Panc1 (cell line): Measurements from ENCODE around the gene PGM2. TPM values are rescaled to one million over a fixed set of nuclear protein-coding genes. Genes with fewer than 3 reads are reported as not detected.

Source experiments
- ATAC-seq: fragments of 200-7000 bp; cut with Tn5 transposase; 2 replicates; pipeline ENCODE4 v1.9.1; 2020; ENCODE audit warnings: mild to moderate bottlenecking, moderate library complexity
- BruUV-seq: library from RNA; stranded (reverse); fragments of 400-500 nt; replicated peaks from 2 replicates; lab custom pipeline; 2021; lab: Mats Ljungman, UMichigan
- CTCF ChIA-PET: fragments of 300-600 bp; sonication (Branson Sonifier 250); formaldehyde crosslinking; loops from one replicate; lab custom pipeline; 2022; ENCODE audit warnings: antibody characterized with exemption; lab: Charles Lee
- POLR2A ChIA-PET: fragments of 300-600 bp; sonication (Branson Sonifier 250); formaldehyde crosslinking; loops from one replicate; lab custom pipeline; 2022; ENCODE audit warnings: antibody characterized with exemption; lab: Charles Lee
- DNase-seq: peaks from one replicate; pipeline ENCODE4 v3.0.0-alpha.2; 2010; ENCODE audit warnings: low read depth, low spot score
- H3K27ac ChIP-seq: 2 replicates; pipeline ENCODE4 v1.5.1; 2011; ENCODE audit warnings: mild to moderate bottlenecking, low read length, inconsistent platforms
- H3K27me3 ChIP-seq: fragments of 200-500 bp; sonication (Bioruptor generic); 2 replicates; pipeline ENCODE4 v1.6.0; 2014; ENCODE audit warnings: low read length, inconsistent platforms; ENCODE audit not compliant: control insufficient read depth, insufficient read depth
- H3K36me3 ChIP-seq: fragments of 200-500 bp; sonication (Bioruptor generic); 2 replicates; pipeline ENCODE4 v1.5.1; 2014; ENCODE audit warnings: inconsistent platforms, mild to moderate bottlenecking, low read length, moderate library complexity; ENCODE audit not compliant: control insufficient read depth, insufficient read depth
- H3K4me1 ChIP-seq: 2 replicates; pipeline ENCODE4 v1.5.1; 2011; ENCODE audit warnings: inconsistent platforms, mild to moderate bottlenecking, low read length, moderate library complexity; ENCODE audit not compliant: control insufficient read depth, insufficient read depth
- H3K4me3 ChIP-seq, 2 experiments: 2 replicates each; pipeline ENCODE4 v1.5.1; 2011 to 2012; ENCODE audit warnings: low read depth in 2 of 2, low read length in 2 of 2, mild to moderate bottlenecking in 2 of 2, inconsistent platforms in 1 of 2, moderate library complexity in 1 of 2
- H3K9me3 ChIP-seq: fragments of 200-500 bp; sonication (Bioruptor generic); 2 replicates; pipeline ENCODE4 v1.5.1; 2014; ENCODE audit warnings: low read depth, mild to moderate bottlenecking, inconsistent platforms, low read length, moderate library complexity; ENCODE audit not compliant: control insufficient read depth, insufficient read depth
- CTCF ChIP-seq: fragments of 450-650 bp; IDR thresholded peaks from 2 replicates; pipeline ENCODE4 v1.5.1; 2017; ENCODE audit warnings: mild to moderate bottlenecking
- POLR2AphosphoS5 ChIP-seq: IDR thresholded peaks from 2 replicates; pipeline ENCODE4 v1.6.1; 2012; ENCODE audit warnings: mild to moderate bottlenecking, low read depth, low read length, moderate library complexity
- REST ChIP-seq, 2 experiments: IDR thresholded peaks; 2 replicates each; pipeline ENCODE4 v1.6.1; 2011 to 2012; ENCODE audit warnings: low read depth in 2 of 2, control low read depth in 1 of 2, low read length in 1 of 2, mild to moderate bottlenecking in 1 of 2, moderate library complexity in 1 of 2; ENCODE audit not compliant: insufficient read depth in 1 of 2
- SIN3A ChIP-seq: IDR thresholded peaks from 2 replicates; pipeline ENCODE4 v1.6.1; 2012; ENCODE audit warnings: low read depth, mild to moderate bottlenecking, low read length, moderate library complexity, borderline replicate concordance; ENCODE audit not compliant: insufficient read depth
- TCF7L2 ChIP-seq: IDR thresholded peaks from 2 replicates; pipeline ENCODE4 v1.6.1; 2011; ENCODE audit warnings: mild to moderate bottlenecking, low read depth, low read length, inconsistent platforms
- in situ Hi-C: cut with HindIII; loops from 2 replicates; pipeline ENCODE4 v1.10.0; 2016; ENCODE audit warnings: low sequenced_read_pairs, low pct_unique_long_range_greater_than_20kb
- intact Hi-C: fragments of 100-400 bp; cut with micrococcal nuclease; formaldehyde crosslinking; loops from one replicate; pipeline ENCODE4 v1.10.0; 2022; ENCODE audit not compliant: unreplicated experiment
- total RNA-seq: library from RNA; stranded (reverse); gene quantifications from one replicate; pipeline ENCODE4 v1.2.1, GENCODE V29; 2021; ENCODE audit not compliant: unreplicated experiment

PGM2 gene
- total RNA-seq, 1 experiment from 2014 or later: 15.4 TPM

GRCh38 chr4:37893164-37893563 lies 66.7 kb downstream of the PGM2 start:
- DNase-seq (no peak), ATAC-seq (no peak)
- in situ Hi-C loops: no loop called here
- intact Hi-C loops: no loop called here
- Histone ChIP-seq H3K36me3 (no peaks in the 10 kb centered on the region), H3K4me1 (no peaks in the 10 kb centered on the region), H3K9me3 (no peaks in the 10 kb centered on the region), H3K4me3 (no peak overlapping the region), H3K27ac (no peak overlapping the region), H3K27me3 (peaks cover 30% of the 10 kb centered on the region)
- CTCF ChIA-PET: no interaction called here
- BruUV-seq: no TSS peak
- POLR2A ChIA-PET: no interaction called here
- no peak for TF ChIP-seq CTCF
- no peak for TF ChIP-seq REST (IDR thresholded peaks at IDR 0.05; ENCODE audit: insufficient read depth in 1 of 2, low read depth in 2 of 2, low read length in 1 of 2)
- TF ChIP-seq POLR2AphosphoS5: no peak
- TF ChIP-seq TCF7L2: no peak
- no peak for TF ChIP-seq SIN3A

GRCh38 chr4:37895271-37895670 lies 68.8 kb downstream of the PGM2 start:
- H3K27me3 ChIP-seq: peaks cover 26% of the 10 kb centered on the region
- CTCF ChIA-PET: no interaction called here
- BruUV-seq: no TSS peak
- intact Hi-C loops: no loop called here
- in situ Hi-C loops: no loop called here
- H3K9me3 ChIP-seq: no peaks in the 10 kb centered on the region
- H3K4me1 ChIP-seq: no peaks in the 10 kb centered on the region
- no peaks in the 10 kb centered on the region for H3K36me3 ChIP-seq
- no peak overlapping the region for H3K4me3 ChIP-seq
- TF ChIP-seq REST (IDR thresholded peaks at IDR 0.05; ENCODE audit: insufficient read depth in 1 of 2, low read depth in 2 of 2, low read length in 1 of 2): no peak
- TF ChIP-seq SIN3A: no peak
- TF ChIP-seq CTCF: no peak
- no peak for TF ChIP-seq POLR2AphosphoS5
- no peak for TF ChIP-seq TCF7L2
- DNase-seq (no peak), ATAC-seq (no peak)
- H3K27ac ChIP-seq: no peak overlapping the region
- POLR2A ChIA-PET: no interaction called here
